HG03442 (cell line): ENCODE measurements around the gene KCNQ1.

Source experiments
- ATAC-seq: cut with Tn5 transposase; IDR thresholded peaks from one replicate; pipeline ENCODE4 v1.9.1; 2021; ENCODE audit warnings: mild to moderate bottlenecking, moderate library complexity; ENCODE audit not compliant: unreplicated experiment

KCNQ1 gene

DNA sequence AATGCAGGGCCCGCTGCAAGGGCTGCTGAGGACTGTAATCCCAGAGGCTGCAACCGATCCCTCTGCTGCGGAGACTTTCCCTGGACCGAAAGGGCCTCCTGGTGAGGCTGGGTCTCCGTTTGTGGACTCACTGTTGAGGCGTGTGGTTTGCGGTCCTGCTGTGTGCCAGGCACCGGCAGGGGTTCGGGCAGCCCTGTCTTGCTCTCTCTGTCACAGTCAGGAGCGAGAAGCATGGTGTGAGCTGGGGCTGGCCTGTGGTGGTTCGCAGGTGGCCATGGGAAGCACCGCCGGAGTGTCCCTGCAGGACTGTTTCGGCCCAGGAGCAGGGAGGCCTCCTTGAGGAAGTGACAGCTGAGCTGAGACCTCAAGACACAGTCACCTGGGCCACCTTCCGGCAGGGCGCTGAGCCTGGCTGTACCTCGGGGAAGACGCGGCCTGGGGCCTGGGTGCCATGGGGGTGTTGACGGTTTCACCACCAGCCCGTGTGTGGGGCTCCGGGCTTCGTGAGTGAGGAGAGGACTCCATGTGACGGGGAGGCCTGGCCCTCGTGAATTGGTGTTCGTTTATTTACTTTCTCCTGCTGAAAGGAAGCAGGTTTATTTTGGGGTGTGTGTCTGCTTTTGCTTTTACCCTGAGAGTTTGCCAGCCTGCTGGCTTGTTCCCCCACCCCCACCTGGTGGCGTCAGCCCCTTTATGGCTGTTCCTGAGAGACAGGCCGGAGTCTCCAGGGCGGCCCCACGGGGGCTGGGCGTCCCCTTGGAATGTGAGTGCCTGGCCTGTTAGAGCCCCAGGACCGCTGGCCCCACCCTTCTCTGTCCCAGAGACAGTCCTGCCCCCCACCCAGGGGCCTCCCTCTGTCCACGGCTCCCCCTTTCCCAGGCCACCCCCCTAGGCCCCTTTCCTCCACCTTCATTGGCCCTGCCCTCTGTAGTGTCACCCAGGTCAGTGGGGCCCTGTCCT, 132.5 kb downstream of the KCNQ1 start:
- ATAC-seq: no peak

DNA sequence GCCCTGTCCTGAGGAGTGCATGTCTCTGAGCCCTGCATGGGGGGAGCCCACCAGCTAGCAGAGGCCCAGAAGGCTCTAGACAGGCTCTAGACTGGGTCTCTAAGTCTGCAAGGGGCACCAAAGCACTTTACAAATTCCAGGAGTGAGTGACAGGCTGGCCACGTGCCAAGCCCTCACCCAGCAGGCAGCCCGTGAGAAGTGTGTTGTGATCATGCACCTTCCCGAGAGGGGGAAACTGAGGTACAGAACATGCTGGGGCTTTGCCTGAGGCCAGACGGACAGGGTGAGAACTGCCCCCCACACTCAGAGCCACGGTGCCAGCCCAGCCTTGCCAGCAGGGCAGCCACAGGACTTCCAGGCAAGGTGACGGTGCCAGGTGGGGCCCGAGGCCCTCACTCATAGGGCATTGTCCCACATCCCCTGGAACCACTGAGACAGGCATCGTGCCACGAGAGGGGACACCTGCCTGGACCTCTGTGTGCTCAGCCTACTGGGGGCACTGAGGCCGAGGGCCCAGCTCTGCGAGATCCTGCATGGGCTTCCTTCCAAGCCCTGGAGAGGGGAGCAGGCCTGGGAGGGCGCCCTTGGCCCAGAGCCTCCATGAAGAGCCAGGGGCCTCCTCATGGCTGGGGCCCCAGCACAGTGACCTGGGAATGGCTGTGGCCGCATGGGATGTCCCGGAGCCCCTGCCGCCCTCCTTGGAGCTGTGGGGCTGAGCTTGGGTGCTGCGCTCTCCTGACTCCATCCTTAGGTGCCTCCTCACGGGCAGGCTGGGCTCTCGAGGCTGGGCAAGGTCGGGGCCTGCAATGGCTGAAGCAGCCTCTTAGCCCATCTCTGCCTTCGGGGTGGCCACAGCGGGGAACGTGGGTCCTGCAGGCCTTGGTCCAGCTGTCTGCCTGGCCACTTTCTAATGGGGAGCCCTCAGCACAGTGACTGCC, 133.5 kb downstream of the KCNQ1 start:
- no peak for ATAC-seq

DNA sequence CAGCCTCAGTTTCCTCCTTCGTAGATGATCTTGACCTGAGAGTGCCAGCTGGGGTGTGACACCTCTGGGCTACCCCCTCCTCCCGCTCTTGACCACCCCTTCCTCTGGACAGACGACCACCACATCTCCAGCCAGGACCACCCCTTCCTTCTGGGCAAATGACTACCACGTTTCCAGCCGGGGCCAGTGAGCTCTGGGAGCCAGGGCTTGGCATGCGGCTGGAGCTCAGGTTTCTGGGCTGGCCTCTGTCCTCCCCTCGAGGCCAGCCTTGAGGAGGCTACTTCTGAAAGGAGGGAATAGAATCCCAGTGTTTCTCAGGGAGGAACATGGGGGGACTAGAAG, 134.1 kb downstream of the KCNQ1 start:
- ATAC-seq: no peak

DNA sequence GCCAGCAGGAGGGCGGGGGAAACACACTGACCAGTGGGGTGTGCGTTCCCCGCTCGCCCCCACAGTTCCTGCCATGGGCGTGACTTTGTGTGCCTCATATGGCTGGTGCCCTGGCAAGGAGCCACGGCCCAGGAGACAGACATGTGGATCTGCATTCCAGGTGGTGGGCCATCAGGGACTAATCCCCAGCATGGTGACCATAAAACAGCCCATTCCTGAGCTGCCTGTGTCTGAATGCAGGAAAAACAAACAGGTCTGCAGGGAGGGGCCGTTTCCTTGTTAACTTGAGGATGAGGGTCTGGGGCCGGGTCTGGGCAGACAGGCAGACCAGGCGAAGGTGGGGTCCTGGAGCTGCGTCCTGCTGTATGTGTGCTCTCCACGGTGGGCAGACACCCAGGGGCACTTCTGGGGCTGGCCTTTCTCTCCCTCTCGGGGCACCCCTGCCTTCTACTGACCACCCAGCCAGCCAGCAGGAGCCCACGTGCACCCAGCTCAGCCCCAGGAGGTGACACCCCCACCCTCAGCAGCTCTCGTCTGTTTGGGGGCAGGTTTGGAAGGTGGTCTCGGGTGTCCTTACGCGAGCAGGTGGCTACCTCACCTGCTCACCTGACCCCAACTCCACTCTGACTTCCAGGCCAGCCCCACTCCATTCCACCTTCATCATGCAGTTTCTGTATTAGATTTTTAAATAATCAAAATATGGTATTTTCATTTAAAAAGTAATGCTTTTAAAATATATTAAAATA, 134.7 kb downstream of the KCNQ1 start:
- ATAC-seq: no peak

DNA sequence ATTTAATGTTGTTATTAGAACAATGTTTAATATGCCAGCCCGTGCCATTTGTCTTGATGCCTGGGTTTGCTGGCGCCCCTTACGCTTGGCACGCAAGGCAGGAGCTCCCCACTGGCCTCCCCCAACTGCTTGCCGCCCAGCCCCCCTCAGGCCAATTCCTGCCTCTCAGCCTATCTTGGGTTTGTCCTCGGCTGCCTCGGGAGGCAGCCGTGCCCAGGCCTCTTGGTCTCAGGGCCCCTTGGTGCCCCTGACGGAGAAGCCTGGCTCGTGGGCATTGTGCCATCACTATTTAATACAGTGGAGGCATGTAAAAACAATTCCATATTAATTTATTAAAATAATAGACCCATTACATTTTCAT, 135.2 kb downstream of the KCNQ1 start:
- ATAC-seq: no peak

DNA sequence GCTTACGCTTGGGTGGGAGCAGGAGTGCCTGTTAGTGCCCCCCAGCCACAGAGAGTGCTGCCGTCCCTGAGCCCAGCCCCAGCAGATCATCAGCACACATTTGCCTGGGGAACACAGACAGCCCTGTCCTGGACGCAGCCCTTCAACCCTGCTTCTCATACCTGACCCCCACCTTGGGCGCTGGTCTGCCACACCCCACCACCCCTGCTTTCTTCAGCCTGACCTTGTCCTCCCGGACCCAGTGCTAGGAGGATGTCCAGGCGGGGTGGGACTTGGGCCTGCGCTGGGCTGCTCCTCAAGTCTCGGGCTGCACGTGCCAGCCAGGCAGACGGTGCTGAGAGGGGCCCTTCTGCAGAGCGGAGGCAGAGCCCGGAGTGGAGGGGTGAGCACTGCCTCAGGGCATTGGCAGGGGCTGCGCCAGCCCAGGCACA, 135.8 kb downstream of the KCNQ1 start:
- no peak for ATAC-seq

DNA sequence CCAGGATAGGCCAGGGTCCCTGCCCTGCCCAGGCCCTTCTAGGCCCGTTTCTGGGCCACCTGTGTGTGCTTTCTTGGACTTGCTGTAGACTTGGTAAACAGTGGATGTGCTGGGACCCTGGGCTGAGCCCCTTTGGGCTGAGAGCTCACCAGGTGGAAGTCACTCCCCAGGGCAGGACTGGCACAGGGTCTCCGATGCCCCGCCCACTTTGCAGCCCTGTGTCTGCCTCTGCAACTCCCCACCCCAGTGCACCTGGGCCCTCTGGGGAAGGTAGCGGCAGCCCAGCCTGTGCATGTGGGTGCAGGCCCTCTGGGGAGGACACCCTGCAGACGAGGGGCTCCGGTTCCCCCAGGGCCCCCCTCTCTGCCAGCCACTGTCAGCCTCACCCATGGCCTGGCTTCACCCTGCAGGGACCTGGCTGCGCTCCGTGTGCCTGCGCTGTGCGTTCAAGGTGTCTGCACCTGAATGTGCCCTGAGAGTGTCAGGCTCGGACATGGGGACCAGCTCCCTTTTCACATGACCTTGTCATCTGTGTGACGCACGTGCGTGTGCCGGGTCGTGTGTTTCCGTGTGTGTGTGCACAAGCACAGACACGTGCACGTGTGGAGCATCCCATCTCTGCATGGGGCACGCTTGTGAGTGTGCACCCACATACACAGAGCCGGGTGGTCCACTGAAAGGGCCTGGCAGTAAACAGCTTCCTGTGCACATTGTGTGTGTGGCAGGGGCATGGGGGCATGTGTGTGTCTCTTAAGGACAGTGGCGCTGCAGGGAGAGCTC, 136.5 kb downstream of the KCNQ1 start:
- ATAC-seq: no peak

DNA sequence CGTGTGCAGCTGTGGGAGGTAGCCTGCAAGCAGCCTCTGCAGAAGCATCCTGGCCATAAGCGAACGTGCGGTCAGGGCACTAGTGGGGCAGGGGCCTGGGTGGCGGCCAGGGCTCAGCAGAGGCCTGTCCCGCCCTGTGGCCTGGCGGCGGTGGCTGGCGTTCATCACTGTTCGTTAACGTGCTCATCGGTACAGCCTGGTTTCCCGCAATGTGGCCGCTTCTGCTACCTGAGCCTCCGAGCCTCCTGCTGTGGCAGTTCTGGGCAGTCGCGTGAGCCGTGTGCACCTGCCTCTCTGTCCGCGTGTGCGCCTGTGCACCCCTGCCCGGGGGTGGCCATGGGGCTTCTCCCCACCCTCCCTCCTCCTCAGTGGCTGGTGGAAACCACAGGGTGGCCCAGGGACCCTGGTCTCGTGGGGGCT, 137.1 kb downstream of the KCNQ1 start:
- ATAC-seq: no peak

DNA sequence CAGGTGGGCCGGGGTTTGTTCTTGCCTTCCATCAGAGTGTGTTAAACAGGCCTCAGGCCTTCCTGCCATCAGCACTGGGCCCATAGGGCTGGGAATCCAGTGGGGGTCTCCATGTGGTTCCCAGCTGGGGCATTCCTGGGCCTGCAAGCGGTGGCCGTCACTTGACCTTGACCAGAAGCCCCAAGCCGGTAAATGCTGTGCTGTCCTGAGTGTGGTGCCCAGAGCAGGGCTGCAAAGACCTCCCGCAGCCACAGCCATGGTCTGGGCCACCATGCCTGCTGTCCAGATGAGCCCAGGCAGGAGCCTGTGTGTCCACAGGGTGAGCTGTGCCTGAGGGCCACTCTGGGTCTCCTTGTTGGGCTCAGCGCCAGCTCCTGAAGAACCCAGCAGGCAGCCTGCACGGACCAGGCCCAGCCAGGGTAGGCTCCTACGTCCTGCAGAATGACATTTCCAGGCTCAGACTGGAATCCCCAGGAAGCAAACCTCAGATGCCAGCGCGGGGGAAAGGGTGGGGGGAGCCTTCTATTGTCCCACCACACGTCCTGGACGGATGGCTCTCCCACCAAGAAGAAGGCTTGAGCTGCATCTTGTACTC, 137.6 kb downstream of the KCNQ1 start:
- no peak for ATAC-seq

DNA sequence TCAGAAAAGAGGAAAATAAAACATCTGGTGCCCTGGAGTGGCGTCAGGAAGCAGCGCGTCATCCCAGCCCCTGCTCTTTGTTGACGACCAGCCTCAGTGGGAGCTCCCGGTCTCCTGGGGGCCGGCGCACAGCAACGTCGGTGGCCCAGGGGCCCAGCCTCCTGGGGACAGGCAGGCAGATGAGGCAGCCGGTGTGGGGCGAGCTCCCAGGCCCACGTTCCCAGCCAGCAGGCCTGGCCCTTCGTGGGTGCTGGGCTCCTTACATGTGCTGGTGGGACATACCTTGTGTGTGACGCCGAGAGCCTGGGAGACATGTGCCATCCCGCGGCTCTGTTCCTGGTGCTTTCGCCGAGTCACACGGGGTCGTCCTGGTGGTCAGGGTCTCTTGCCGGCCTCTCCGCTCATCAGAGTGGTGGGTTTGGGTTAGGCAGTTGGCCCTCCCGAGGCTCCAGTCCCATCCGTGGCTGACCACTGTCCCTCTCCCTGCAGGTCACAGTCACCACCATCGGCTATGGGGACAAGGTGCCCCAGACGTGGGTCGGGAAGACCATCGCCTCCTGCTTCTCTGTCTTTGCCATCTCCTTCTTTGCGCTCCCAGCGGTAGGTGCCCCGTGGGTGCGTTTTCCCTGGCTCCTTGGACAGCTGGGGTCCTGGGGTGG, 138.3 kb downstream of the KCNQ1 start:
- no peak for ATAC-seq

DNA sequence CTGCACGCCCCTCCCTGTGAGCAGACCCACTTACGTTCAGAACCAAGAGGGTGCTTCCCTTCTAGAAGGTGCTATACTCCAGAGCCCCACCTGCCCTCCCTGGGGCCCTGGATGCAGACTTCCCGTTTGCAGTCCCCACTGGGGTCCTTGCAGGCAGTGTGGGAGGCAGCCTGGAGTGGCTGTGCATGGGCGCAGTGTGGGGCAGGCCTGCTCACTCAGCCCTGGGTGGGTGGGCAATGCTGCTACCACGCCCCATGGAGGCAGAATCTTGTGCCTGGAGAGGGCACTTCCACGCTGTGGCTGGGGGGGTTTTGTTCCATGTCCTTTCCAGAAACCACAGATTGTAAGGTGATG, 138.8 kb downstream of the KCNQ1 start:
- ATAC-seq: no peak

DNA sequence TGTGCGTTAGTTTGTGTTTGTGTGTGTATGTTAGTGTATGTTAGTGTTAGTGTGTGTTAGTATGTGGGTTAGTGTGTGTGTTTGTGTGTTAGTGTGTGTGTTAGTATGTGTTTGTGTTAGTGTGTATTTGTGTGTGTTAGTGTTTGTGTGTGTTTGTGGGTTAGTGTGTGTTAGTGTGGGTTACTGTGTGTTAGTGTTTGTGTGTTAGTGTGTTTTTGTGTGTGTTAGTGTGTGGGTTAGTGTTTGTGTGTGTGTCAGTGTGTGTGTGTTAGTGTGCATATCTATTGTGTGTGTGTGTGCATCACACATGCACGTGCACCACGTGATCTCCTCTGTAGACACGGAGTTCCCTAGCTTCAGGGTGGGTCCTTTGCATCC, 139.6 kb downstream of the KCNQ1 start:
- no peak for ATAC-seq

DNA sequence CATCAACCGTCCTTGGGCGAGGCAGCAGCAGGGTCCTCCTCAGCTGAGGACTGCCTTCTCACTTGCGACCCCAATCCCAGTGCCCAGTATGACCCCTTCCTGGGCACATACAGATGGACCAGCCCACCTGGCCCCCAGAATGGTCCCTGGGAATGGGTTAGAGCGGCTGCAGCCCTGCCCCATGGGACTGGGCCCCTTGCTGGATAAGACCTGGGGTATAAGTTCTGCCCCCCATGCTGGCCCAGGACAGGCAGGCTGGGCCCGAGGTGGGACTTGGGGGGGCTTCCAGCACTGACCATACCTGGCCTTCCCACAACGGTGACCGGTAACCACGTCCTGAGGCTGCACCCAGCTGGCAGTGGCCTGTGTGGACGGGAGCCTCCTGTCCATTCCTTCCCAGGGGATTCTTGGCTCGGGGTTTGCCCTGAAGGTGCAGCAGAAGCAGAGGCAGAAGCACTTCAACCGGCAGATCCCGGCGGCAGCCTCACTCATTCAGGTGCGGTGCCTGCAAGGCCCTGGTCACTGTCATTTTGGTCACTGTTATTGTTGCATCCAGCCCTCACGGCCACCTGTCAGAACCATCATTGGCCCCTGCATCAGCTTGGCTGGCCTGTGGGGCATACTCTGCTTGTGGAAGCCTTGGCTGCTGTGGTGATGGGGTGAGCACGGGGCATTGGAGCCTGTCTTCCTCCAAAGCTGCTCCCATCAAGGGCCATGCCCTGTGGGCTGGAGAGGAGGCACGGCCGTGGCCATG, 140.2 kb downstream of the KCNQ1 start:
- ATAC-seq: no peak

DNA sequence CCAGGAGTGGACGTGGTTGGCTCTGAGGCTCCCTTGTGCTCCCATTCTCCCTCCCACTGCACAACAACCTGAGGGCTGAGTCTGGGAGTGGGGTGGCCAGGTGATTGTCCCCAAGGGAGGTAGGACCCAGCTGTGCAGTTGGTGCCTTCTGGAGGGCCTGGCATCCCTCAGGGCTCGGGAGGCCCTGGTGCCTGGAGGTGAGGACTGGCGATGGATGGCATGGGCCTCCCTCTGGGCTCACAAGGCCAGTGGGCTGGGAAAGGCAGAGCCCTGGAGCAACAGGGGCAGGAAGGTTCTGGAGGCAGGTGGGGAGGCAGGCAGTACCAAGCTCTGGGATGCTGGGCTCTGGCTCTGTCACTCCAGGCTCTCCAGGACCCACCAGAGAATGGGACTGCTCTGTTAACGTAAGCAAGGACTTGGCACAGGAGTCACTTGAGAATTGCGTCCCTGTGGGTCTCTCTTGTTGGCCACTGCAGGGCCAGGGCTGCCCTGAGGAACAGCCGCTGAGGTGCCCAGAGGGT, 140.8 kb downstream of the KCNQ1 start:
- ATAC-seq: no peak

DNA sequence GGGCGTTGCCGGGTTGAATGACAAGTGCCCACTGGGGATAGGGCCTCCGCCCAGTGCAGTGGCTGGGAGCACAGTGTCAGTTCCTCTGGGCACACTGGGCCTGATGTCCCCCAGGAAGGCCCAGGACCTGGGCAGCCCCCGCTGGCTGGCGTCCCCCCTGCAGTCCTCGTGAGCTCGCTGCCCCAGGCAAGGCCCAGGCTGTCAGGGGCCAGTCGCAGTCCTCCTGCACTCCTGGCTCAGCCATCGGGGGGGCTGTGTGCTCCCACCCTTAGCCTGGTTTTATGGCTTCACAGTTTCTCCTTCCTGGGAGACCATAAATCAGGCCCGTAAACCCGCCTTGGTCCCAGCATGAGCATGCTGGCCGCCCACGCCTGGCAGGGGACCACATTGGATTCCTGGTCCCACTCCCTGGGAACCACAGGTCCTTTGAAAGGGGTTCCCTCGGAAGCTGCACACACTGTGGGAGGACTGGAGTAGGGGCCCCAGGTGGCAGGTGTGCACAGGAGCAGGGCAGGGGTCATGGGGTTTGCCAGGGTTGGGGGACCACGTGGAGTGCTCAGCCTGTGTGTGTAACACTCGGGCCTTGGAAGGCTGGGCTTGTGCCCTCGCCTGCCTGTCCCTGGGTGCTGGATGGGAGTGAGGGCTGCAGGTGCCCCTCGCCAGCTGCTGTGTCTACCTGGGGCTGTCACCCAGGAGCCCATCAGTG, 141.4 kb downstream of the KCNQ1 start:
- no peak for ATAC-seq

DNA sequence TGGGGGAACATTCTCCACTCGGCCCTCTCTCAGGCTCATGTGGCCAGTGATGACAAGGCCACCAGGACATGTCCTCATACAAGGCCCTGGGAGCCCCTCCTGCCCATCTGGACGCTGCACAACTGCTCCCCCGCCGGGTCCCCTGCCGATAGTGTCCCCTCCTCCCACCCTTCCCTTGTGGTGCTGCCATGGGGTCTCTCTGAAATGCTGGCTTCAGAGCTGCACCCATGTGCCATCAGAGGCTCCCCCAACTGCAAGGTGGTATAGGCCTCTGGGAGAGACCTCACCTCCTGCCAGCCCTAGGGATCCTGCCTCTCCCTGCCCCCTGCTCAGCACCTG, 142.0 kb downstream of the KCNQ1 start:
- no peak for ATAC-seq

DNA sequence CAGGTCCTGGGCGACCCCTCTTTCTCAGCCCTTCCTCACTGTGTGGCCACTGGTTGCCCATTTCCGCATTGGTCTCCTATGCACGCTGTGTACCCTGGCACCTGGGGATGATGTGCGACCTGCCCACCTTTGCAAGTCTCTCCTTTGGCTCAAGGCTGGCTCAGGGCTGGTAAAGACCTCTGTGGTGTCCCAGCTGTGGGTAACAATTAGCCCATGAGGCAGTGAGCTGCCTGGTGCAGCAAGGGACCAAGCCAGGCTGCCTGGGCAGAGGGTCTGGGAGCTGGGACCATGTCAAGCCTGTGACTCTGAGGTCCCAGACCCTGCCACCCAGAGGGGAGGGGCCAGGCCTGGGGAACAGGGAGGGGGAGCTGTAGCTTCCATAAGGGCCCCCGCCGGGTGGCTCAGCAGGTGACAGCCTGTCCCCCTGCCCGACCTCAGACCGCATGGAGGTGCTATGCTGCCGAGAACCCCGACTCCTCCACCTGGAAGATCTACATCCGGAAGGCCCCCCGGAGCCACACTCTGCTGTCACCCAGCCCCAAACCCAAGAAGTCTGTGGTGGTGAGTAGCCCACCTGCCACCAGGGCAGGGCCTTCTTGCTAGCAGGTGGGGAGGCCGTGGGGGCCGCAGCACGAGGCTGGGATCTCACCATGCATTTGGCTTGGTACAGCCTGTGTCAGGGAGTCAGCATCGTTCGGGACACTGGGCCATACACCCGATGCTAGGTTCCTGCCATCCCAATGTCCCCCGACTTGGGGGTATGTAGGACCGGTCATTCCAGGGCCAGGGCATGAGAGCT, 142.5 kb downstream of the KCNQ1 start:
- ATAC-seq: no peak
